ENCODE measurements around the gene ERG28. TPM values are rescaled to one million over a fixed set of nuclear protein-coding genes. Genes with fewer than 3 reads are reported as not detected.

Gene ERG28
- total and polyA plus RNA-seq, 2 donors (not counting 1 experiment from before 2014, with no cell fraction given) = 4.9 to 11.7 TPM

Small RNA genes lying within 50 kb of the gene (small RNA-seq; reads per million reads assigned to genes)
- not detected for gene RNA5SP387 (ENCODE audit: insufficient read length, low read depth, low replicate concordance)

Other genes with a start within 250 kb of the ERG28 start
- 17.0 and 17.9 TPM in 2 replicates for gene JDP2, start 232.9 kb downstream of the ERG28 start, total RNA-seq
- 5.3 and 7.9 TPM in 2 replicates for gene JDP2, start 232.9 kb downstream of the ERG28 start, polyA plus RNA-seq
- 13.9 and 16.4 TPM in 2 replicates for gene BATF, start 138.4 kb downstream of the ERG28 start, total RNA-seq
- gene BATF, start 138.4 kb downstream of the ERG28 start, polyA plus RNA-seq = 11.1 and 12.8 TPM in 2 replicates
- 1.3 and 1.6 TPM in 2 replicates for gene FLVCR2, start 82.3 kb downstream of the ERG28 start, total RNA-seq
- gene FLVCR2, start 82.3 kb downstream of the ERG28 start, polyA plus RNA-seq = 0.31 and 0.39 TPM in 2 replicates
- 47.0 and 50.9 TPM in 2 replicates for gene TTLL5, start 370 bp upstream of the ERG28 start, total RNA-seq
- gene TTLL5, start 370 bp upstream of the ERG28 start, polyA plus RNA-seq = 10.9 and 11.2 TPM in 2 replicates